ENCODE results near the gene GRHL3. TPM values are rescaled to one million over a fixed set of nuclear protein-coding genes. Genes with fewer than 3 reads are reported as not detected.

GRHL3 gene
- total and polyA plus RNA-seq, 2 donors (not counting 3 experiments of a cell fraction or from before 2014, with no cell fraction given), result not detected

- no peak overlapping the region for H3K4me3 ChIP-seq (replicated peaks in 1 of 3; ENCODE audit: insufficient read depth in 1 of 3, low read depth in 1 of 3, low read length in 3 of 3)
- CTCF ChIA-PET, result interaction anchor here (1.2 kb wide), 1 partner anchor 15 kb away, joined by 3 read pairs; no protein-coding TSS in a partner anchor
Measured at GRCh38 chr1:24349891-24350290, 30.7 kb downstream of the GRHL3 start.

DNA sequence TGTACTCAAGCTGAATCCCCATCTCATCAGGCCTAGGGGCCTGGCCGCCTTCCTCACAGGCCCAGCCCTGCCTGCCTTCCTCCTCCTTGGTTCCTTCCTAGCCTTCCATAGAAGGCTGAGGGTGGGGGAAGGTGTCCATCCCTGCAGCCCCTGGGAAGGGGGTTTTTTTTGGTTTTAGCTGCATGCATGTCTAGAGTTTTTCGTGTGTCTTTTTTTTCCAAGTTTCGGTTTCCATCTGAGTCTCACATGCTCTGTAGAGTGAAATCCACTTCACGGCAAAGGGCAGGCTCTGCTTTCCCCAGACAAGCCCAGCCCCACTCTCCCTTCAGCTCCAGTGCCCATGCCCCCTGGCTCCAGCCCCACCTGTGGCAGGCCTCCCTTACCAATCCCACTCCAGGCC is 32.1 kb downstream of the GRHL3 start:
- POLR2A ChIA-PET, result no interaction called here
- dilution Hi-C loops (cut with MboI; ENCODE audit: extremely low pct_ligation_motif_present, low sequenced_read_pairs), result no loop called here
- Histone ChIP-seq H3K4me3 (replicated peaks in 1 of 3; ENCODE audit: insufficient read depth in 1 of 3, low read depth in 1 of 3, low read length in 3 of 3) (no peak overlapping the region), H3K4me1 (ENCODE audit: control insufficient read depth, extremely low read depth, insufficient read depth, low read length) (no peaks in the 10 kb centered on the region), H3K27me3 (ENCODE audit: control insufficient read depth in 2 of 2, insufficient read depth in 2 of 2, low read length in 2 of 2) (peaks cover 0 to 2% of the 10 kb centered on the region in 2 experiments), H3K79me2 (ENCODE audit: control insufficient read depth, insufficient read depth, low read length) (no peaks in the 10 kb centered on the region), H2AFZ (ENCODE audit: low read depth, low read length) (no peak overlapping the region), H4K20me1 (replicated peaks; ENCODE audit: control insufficient read depth, extremely low read depth, insufficient read depth, low read length) (no peaks in the 10 kb centered on the region), H3K36me3 (ENCODE audit: control insufficient read depth in 2 of 2, extremely low read depth in 1 of 2, insufficient read depth in 2 of 2, low read length in 2 of 2) (no peaks in the 10 kb centered on the region), H3K9me1 (replicated peaks; ENCODE audit: control insufficient read depth, extremely low read depth, insufficient read depth, low read length) (no peaks in the 10 kb centered on the region), H3K9me3 (replicated peaks; ENCODE audit: control insufficient read depth, insufficient read depth, low read length) (no peaks in the 10 kb centered on the region), H3K4me2 (ENCODE audit: insufficient read depth, low read length) (no peak overlapping the region), H3K27ac (ENCODE audit: insufficient read depth, low read depth, low read length) (no peak overlapping the region), H3K9ac (replicated peaks; ENCODE audit: extremely low read depth, insufficient read depth, low read length) (no peak overlapping the region)
- FAIRE-seq (no peak), DNase-seq (ENCODE audit: low read depth, low spot score) (no peak)
- intact Hi-C loops (cut with micrococcal nuclease), result no loop called here
- CTCF ChIA-PET, result no interaction called here
- no TSS peak for BruUV-seq (replicated peaks)
- TF ChIP-seq EZH2 (IDR thresholded peaks at IDR 0.05; ENCODE audit: borderline replicate concordance, low read depth, low read length, severe bottlenecking), result no peak
- no peak for TF ChIP-seq JUN (IDR thresholded peaks at IDR 0.05; ENCODE audit: borderline replicate concordance, insufficient read depth, insufficient read length, low read depth)
- TF ChIP-seq GATA2 (IDR thresholded peaks at IDR 0.05; ENCODE audit: insufficient read depth, insufficient read length, low read depth, low read length), result no peak
- no peak for TF ChIP-seq POLR2AphosphoS5 (IDR thresholded peaks at IDR 0.05; ENCODE audit: insufficient read depth, low read depth, low read length)
- no peak for TF ChIP-seq POLR2A (IDR thresholded peaks at IDR 0.05; ENCODE audit: low read depth, low read length)
- TF ChIP-seq, protein P1, sequence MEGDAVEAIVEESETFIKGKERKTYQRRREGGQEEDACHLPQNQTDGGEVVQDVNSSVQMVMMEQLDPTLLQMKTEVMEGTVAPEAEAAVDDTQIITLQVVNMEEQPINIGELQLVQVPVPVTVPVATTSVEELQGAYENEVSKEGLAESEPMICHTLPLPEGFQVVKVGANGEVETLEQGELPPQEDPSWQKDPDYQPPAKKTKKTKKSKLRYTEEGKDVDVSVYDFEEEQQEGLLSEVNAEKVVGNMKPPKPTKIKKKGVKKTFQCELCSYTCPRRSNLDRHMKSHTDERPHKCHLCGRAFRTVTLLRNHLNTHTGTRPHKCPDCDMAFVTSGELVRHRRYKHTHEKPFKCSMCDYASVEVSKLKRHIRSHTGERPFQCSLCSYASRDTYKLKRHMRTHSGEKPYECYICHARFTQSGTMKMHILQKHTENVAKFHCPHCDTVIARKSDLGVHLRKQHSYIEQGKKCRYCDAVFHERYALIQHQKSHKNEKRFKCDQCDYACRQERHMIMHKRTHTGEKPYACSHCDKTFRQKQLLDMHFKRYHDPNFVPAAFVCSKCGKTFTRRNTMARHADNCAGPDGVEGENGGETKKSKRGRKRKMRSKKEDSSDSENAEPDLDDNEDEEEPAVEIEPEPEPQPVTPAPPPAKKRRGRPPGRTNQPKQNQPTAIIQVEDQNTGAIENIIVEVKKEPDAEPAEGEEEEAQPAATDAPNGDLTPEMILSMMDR (IDR thresholded peaks at IDR 0.05; ENCODE audit: extremely low read depth in 1 of 2, insufficient read depth in 1 of 2, low read depth in 1 of 2, low read length in 2 of 2), result no peak

More at GRCh38 chr1:24349891-24350290, 30.7 kb downstream of the GRHL3 start:
- Histone ChIP-seq H3K27me3 (ENCODE audit: control insufficient read depth in 2 of 2, insufficient read depth in 2 of 2, low read length in 2 of 2) (peaks cover 0 to 2% of the 10 kb centered on the region in 2 experiments), H3K4me1 (ENCODE audit: control insufficient read depth, extremely low read depth, insufficient read depth, low read length) (no peaks in the 10 kb centered on the region), H3K9me1 (replicated peaks; ENCODE audit: control insufficient read depth, extremely low read depth, insufficient read depth, low read length) (no peaks in the 10 kb centered on the region), H4K20me1 (replicated peaks; ENCODE audit: control insufficient read depth, extremely low read depth, insufficient read depth, low read length) (no peaks in the 10 kb centered on the region), H3K27ac (ENCODE audit: insufficient read depth, low read depth, low read length) (no peak overlapping the region), H3K79me2 (ENCODE audit: control insufficient read depth, insufficient read depth, low read length) (no peaks in the 10 kb centered on the region), H3K4me2 (ENCODE audit: insufficient read depth, low read length) (no peak overlapping the region), H3K9me3 (replicated peaks; ENCODE audit: control insufficient read depth, insufficient read depth, low read length) (no peaks in the 10 kb centered on the region), H3K36me3 (ENCODE audit: control insufficient read depth in 2 of 2, extremely low read depth in 1 of 2, insufficient read depth in 2 of 2, low read length in 2 of 2) (no peaks in the 10 kb centered on the region), H2AFZ (ENCODE audit: low read depth, low read length) (no peak overlapping the region), H3K9ac (replicated peaks; ENCODE audit: extremely low read depth, insufficient read depth, low read length) (no peak overlapping the region)
- FAIRE-seq (no peak), DNase-seq (ENCODE audit: low read depth, low spot score) (no peak)
- intact Hi-C loops (cut with micrococcal nuclease), result no loop called here
- dilution Hi-C loops (cut with MboI; ENCODE audit: extremely low pct_ligation_motif_present, low sequenced_read_pairs), result no loop called here
- no TSS peak for BruUV-seq (replicated peaks)
- POLR2A ChIA-PET, result no interaction called here
- TF ChIP-seq POLR2AphosphoS5 (IDR thresholded peaks at IDR 0.05; ENCODE audit: insufficient read depth, low read depth, low read length), result no peak
- no peak for TF ChIP-seq FOS (IDR thresholded peaks at IDR 0.05; ENCODE audit: borderline replicate concordance, insufficient read depth, low read length)
- no peak for TF ChIP-seq MAX (IDR thresholded peaks at IDR 0.05; ENCODE audit: insufficient read depth, insufficient read length)
- TF ChIP-seq, protein P1 (IDR thresholded peaks at IDR 0.05; ENCODE audit: extremely low read depth in 1 of 2, insufficient read depth in 1 of 2, low read depth in 1 of 2, low read length in 2 of 2), result no peak
